SU-DHL-6 (cell line): Measurements from ENCODE around the gene ZMIZ1.

Experiments used
- H2AFZ ChIP-seq: fragments of 200-600 bp; sonication (generic); 2 replicates; pipeline ENCODE4 v1.6.1; 2014; ENCODE audit warnings: low read depth, mild to moderate bottlenecking, moderate library complexity, mixed read lengths, antibody characterized with exemption, low read length; ENCODE audit not compliant: severe bottlenecking
- H3F3A ChIP-seq: fragments of 200-600 bp; shearing (Covaris generic); 2 replicates; pipeline ENCODE4 v1.6.0; 2016; ENCODE audit warnings: antibody characterized with exemption, mild to moderate bottlenecking; ENCODE audit not compliant: insufficient read depth
- H3K27ac ChIP-seq: fragments of 200-600 bp; sonication (generic); 2 replicates; pipeline ENCODE4 v1.5.1; 2016; ENCODE audit warnings: low read depth, mild to moderate bottlenecking, low read length, moderate library complexity, mixed read lengths
- H3K27me3 ChIP-seq: fragments of 200-600 bp; sonication (generic), shearing (Covaris generic); 2 replicates; pipeline ENCODE4 v1.6.0; 2014; ENCODE audit warnings: mild to moderate bottlenecking, low read length
- H3K36me3 ChIP-seq: fragments of 200-600 bp; sonication (generic); 2 replicates; pipeline ENCODE4 v1.6.1; 2014; ENCODE audit warnings: mild to moderate bottlenecking, low read length, mixed read lengths
- H3K4me2 ChIP-seq: fragments of 300-600, 200-600 bp; shearing (Covaris generic), sonication (generic); 2 replicates; pipeline ENCODE4 v1.6.0; 2014; ENCODE audit warnings: low read length, low read depth, mild to moderate bottlenecking; ENCODE audit not compliant: poor library complexity, severe bottlenecking
- H3K4me3 ChIP-seq: fragments of 200-600 bp; sonication (generic); 2 replicates; pipeline ENCODE4 v1.5.1; 2014; ENCODE audit warnings: antibody characterized with exemption, low read length, mild to moderate bottlenecking, mixed read lengths; ENCODE audit not compliant: insufficient read depth, poor library complexity, severe bottlenecking
- H3K79me2 ChIP-seq: fragments of 200-600 bp; sonication (generic); 2 replicates; pipeline ENCODE4 v1.6.1; 2014; ENCODE audit warnings: mild to moderate bottlenecking, low read length, moderate library complexity; ENCODE audit not compliant: insufficient read depth
- H3K9ac ChIP-seq: fragments of 200-600 bp; sonication (generic); 2 replicates; pipeline ENCODE4 v1.7.0; 2014; ENCODE audit warnings: mild to moderate bottlenecking, low read length
- H3K9me2 ChIP-seq: fragments of 200-600 bp; sonication (generic); replicated peaks from 2 replicates; pipeline ENCODE4 v1.6.1; 2014; ENCODE audit warnings: low read length; ENCODE audit not compliant: insufficient read depth
- H3K9me3 ChIP-seq: fragments of 200-600 bp; sonication (generic); 2 replicates; pipeline ENCODE4 v1.6.1; 2014; ENCODE audit warnings: low read length, mixed read lengths; ENCODE audit not compliant: insufficient read depth
- H4K20me1 ChIP-seq: fragments of 200-600 bp; sonication (generic); 2 replicates; pipeline ENCODE4 v1.6.1; 2014; ENCODE audit warnings: low read depth, mild to moderate bottlenecking, antibody characterized with exemption, low read length, moderate library complexity, mixed read lengths
- EZH2phosphoT487 ChIP-seq: fragments of 200-600 bp; sonication (generic), shearing (Covaris generic); conservative IDR thresholded peaks from 2 replicates; pipeline ENCODE4 v1.6.1; 2018; ENCODE audit warnings: mild to moderate bottlenecking, antibody characterized with exemption, low read length, moderate library complexity, mixed read lengths
- TF ChIP-seq, protein P1 (sequence below): fragments of 200-600 bp; sonication (generic); IDR thresholded peaks from one replicate; pipeline ENCODE4 v1.5.1; 2017; ENCODE audit warnings: antibody characterized with exemption, mild to moderate bottlenecking, low read length, moderate library complexity; ENCODE audit not compliant: insufficient read depth, poor library complexity, severe bottlenecking

Gene ZMIZ1

GRCh38 chr10:79185067-79185774, 116.5 kb downstream of the ZMIZ1 start:
- Histone ChIP-seq H3K9ac (no peak overlapping the region), H3K9me2 (no peaks in the 10 kb centered on the region), H3F3A (no peaks in the 10 kb centered on the region), H2AFZ (no peak overlapping the region), H3K4me3 (no peak overlapping the region), H3K4me2 (no peak overlapping the region), H3K27me3 (no peaks in the 10 kb centered on the region), H3K79me2 (no peaks in the 10 kb centered on the region), H3K27ac (no peak overlapping the region), H3K36me3 (no peaks in the 10 kb centered on the region), H4K20me1 (no peaks in the 10 kb centered on the region), H3K9me3 (no peaks in the 10 kb centered on the region)
- TF ChIP-seq, protein P1, sequence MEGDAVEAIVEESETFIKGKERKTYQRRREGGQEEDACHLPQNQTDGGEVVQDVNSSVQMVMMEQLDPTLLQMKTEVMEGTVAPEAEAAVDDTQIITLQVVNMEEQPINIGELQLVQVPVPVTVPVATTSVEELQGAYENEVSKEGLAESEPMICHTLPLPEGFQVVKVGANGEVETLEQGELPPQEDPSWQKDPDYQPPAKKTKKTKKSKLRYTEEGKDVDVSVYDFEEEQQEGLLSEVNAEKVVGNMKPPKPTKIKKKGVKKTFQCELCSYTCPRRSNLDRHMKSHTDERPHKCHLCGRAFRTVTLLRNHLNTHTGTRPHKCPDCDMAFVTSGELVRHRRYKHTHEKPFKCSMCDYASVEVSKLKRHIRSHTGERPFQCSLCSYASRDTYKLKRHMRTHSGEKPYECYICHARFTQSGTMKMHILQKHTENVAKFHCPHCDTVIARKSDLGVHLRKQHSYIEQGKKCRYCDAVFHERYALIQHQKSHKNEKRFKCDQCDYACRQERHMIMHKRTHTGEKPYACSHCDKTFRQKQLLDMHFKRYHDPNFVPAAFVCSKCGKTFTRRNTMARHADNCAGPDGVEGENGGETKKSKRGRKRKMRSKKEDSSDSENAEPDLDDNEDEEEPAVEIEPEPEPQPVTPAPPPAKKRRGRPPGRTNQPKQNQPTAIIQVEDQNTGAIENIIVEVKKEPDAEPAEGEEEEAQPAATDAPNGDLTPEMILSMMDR, result no peak
- TF ChIP-seq EZH2phosphoT487, result no peak

GRCh38 chr10:79185796-79186374, 117.1 kb downstream of the ZMIZ1 start:
- no peaks in the 10 kb centered on the region for H3K9me3 ChIP-seq
- H3K27ac ChIP-seq, result no peak overlapping the region
- TF ChIP-seq, protein P1, result no peak
- TF ChIP-seq EZH2phosphoT487, result no peak
- H3K9me2 ChIP-seq, result no peaks in the 10 kb centered on the region
- H3K79me2 ChIP-seq, result no peaks in the 10 kb centered on the region
- H3K36me3 ChIP-seq, result no peaks in the 10 kb centered on the region
- no peak overlapping the region for H3K4me2 ChIP-seq
- no peaks in the 10 kb centered on the region for H3F3A ChIP-seq
- H3K27me3 ChIP-seq, result no peaks in the 10 kb centered on the region
- H2AFZ ChIP-seq, result no peak overlapping the region
- H3K4me3 ChIP-seq, result no peak overlapping the region
- no peak overlapping the region for H3K9ac ChIP-seq
- H4K20me1 ChIP-seq, result no peaks in the 10 kb centered on the region

GRCh38 chr10:79186486-79187120, 117.8 kb downstream of the ZMIZ1 start:
- TF ChIP-seq, protein P1, result no peak
- no peak for TF ChIP-seq EZH2phosphoT487
- Histone ChIP-seq H3F3A (no peaks in the 10 kb centered on the region), H3K4me2 (no peak overlapping the region), H3K27me3 (no peaks in the 10 kb centered on the region), H3K9me3 (no peaks in the 10 kb centered on the region), H3K79me2 (no peaks in the 10 kb centered on the region), H4K20me1 (no peaks in the 10 kb centered on the region), H2AFZ (no peak overlapping the region), H3K36me3 (no peaks in the 10 kb centered on the region), H3K4me3 (no peak overlapping the region), H3K9me2 (no peaks in the 10 kb centered on the region), H3K27ac (no peak overlapping the region), H3K9ac (no peak overlapping the region)
